Uterus (tissue), 4 donors: ENCODE results near the gene DONSON. TPM values are rescaled to one million over a fixed set of nuclear protein-coding genes. Genes with fewer than 3 reads are reported as not detected.

Source experiments
- DNase-seq, 2 donors: peaks; one replicate each; pipeline ENCODE4 v3.0.0-alpha.2; 2019 to 2020
- H3K27ac ChIP-seq, 2 donors: fragments of 200-600 bp; sonication (generic); 1 replicate in 1 of 2; 2 replicates in 1 of 2; pipeline ENCODE4 v1.5.1; 2016 to 2018
- H3K27me3 ChIP-seq, 2 donors: fragments of 200-600 bp; sonication (generic); one replicate each; pipeline ENCODE4 v1.5.1; 2018 to 2019; ENCODE audit warnings: control low read depth in 1 of 2
- H3K36me3 ChIP-seq, 2 donors: fragments of 200-600 bp; sonication (generic); one replicate each; pipeline ENCODE4 v1.5.1; 2019; ENCODE audit warnings: control low read depth in 1 of 2
- H3K4me1 ChIP-seq, 2 donors: fragments of 200-600 bp; sonication (generic); one replicate each; pipeline ENCODE4 v1.5.1; 2018 to 2019; ENCODE audit warnings: control low read depth in 1 of 2
- H3K4me3 ChIP-seq, 2 donors: fragments of 200-600 bp; sonication (generic); 1 replicate in 1 of 2; 2 replicates in 1 of 2; pipeline ENCODE4 v1.5.1; 2018 to 2019; ENCODE audit warnings: mild to moderate bottlenecking in 1 of 2
- H3K9me3 ChIP-seq, 2 donors: fragments of 200-600 bp; sonication (generic); one replicate each; pipeline ENCODE4 v1.5.1; 2019; ENCODE audit warnings: control low read depth in 1 of 2
- CTCF ChIP-seq, 4 experiments: fragments of 200-600 bp in 2 of 4; fragments of 450-650 bp in 2 of 4; sonication (generic) in 2 of 4; IDR thresholded peaks; one replicate each; pipeline ENCODE4 v1.5.1; 2016 to 2019; ENCODE audit warnings: antibody characterized with exemption in 4 of 4, mild to moderate bottlenecking in 2 of 4, moderate library complexity in 1 of 4
- POLR2A ChIP-seq, 2 donors: fragments of 450-650 bp; IDR thresholded peaks; one replicate each; pipeline ENCODE4 v1.6.1; 2016; ENCODE audit warnings: antibody characterized with exemption in 2 of 2, mild to moderate bottlenecking in 1 of 2, moderate library complexity in 1 of 2
- intact Hi-C: fragments of 100-400 bp; cut with DNase I; formaldehyde crosslinking; loops from one replicate; pipeline ENCODE4 v1.15.1; 2023; ENCODE audit warnings: low total_unique reads
- total RNA-seq, 4 donors: library from RNA; depleted of rRNA in 3 of 4; stranded (reverse); fragments of >200 nt in 3 of 4; gene quantifications; one replicate each; pipeline versions ENCODE4 v1.1.0 to v1.2.4, GENCODE V29; 2014 to 2023
- donor health status: DM: yes; HTN: yes; CAD: no.

DONSON gene
- total RNA-seq, 4 donors from 2014 or later: 7.2 to 19.8 (median 12.8) TPM

GRCh38 chr21:33572350-33572749, 16.1 kb downstream of the DONSON start:
- DNase-seq: no peak
- Histone ChIP-seq H3K4me3 (no peak overlapping the region), H3K9me3 (no peaks in the 10 kb centered on the region), H3K4me1 (no peaks in the 10 kb centered on the region), H3K36me3 (no peaks in the 10 kb centered on the region), H3K27me3 (no peaks in the 10 kb centered on the region), H3K27ac (no peak overlapping the region)
- intact Hi-C loops: no loop called here
- no peak for TF ChIP-seq POLR2A (IDR thresholded peaks at IDR 0.05)

DNA sequence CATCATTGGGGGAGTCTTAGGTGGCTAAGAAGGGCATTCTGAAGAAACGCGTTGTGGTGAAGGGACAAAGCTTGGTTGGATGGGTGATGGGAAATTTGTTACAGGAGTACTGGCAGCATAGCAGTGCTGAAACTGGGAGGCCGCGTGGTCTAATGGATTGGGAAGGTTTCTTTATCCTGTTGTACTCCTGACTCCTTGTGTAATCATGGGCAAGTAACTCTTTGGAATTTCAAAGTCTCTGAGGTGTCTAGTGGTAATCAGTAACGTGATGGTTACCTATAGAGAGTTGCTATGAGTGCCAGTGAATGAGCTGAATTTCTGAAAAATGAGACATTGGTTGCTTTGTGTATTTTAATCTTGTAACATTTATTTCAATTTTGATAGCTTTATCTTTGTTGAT, 18.5 kb downstream of the DONSON start:
- Histone ChIP-seq H3K36me3 (no peaks in the 10 kb centered on the region), H3K27ac (no peak overlapping the region), H3K27me3 (no peaks in the 10 kb centered on the region), H3K9me3 (no peaks in the 10 kb centered on the region), H3K4me3 (no peak overlapping the region), H3K4me1 (no peaks in the 10 kb centered on the region)
- TF ChIP-seq CTCF (IDR thresholded peaks at IDR 0.05) (no peak), POLR2A (IDR thresholded peaks at IDR 0.05) (no peak)
- intact Hi-C loops: no loop called here
- no peak for DNase-seq

DNA sequence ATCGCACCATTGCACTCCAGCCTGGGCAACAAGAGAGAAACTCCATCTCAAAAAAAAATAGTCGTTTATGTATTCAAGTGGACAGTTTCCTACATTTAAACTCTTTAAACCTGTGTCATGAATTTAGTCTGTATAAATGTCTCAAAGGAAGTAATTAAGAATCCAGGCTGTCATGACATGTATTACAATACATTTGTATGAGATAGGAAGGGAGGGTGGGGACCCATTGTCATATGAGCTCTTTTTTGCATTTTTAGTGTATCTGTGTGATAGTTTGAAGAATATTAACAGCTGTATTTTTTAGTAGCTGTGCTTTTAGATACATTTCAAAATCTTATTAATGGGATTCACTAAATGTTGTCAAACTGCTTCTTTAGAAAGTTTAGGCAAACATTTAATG, 20.0 kb downstream of the DONSON start:
- Histone ChIP-seq H3K27ac (no peak overlapping the region), H3K36me3 (no peaks in the 10 kb centered on the region), H3K4me3 (no peak overlapping the region), H3K9me3 (no peaks in the 10 kb centered on the region), H3K4me1 (no peaks in the 10 kb centered on the region), H3K27me3 (no peaks in the 10 kb centered on the region)
- DNase-seq: no peak
- intact Hi-C loops: no loop called here
- TF ChIP-seq CTCF (IDR thresholded peaks at IDR 0.05): no peak
- TF ChIP-seq POLR2A (IDR thresholded peaks at IDR 0.05): no peak

DNA sequence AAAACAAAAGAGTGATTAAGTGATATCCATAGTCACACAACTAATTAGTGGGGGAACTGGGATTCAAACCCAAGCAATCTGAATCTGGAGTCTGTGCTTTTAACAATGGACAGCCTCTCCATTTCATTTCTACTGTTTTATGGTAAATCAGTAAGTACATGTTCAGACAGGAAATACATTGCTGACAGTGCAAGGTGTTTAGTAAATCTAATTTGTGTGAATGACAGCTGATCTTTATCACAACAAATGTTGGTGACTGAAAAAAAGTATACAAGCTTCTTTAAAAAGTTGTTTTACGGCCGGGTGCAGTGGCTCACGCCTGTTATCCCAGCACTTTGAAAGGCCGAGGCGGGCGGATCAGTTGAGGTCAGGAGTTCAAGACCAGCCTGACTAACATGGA, 20.6 kb downstream of the DONSON start:
- Histone ChIP-seq H3K27ac (no peak overlapping the region), H3K4me1 (no peaks in the 10 kb centered on the region), H3K9me3 (no peaks in the 10 kb centered on the region), H3K4me3 (no peak overlapping the region), H3K27me3 (no peaks in the 10 kb centered on the region), H3K36me3 (no peaks in the 10 kb centered on the region)
- DNase-seq: no peak
- intact Hi-C loops: no loop called here
- TF ChIP-seq POLR2A (IDR thresholded peaks at IDR 0.05) (no peak), CTCF (IDR thresholded peaks at IDR 0.05) (no peak)

DNA sequence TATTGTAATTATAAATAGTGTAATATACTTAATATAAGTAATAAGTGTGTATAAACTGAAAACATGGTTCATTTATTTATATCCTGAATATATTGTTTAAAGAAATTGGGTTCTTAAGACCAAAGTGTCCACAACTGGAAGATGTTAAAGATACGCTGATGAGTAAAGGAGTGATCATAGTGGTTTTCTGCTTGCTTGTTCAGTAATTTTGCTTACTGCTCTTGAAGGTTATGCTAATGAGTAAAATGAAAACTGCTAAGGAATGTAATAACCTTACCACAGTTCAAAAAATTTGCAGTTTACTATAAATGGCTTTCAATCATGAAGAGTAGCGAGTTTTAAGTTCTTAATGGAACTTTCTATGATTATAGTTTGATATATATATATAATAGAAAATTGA, 22.0 kb downstream of the DONSON start:
- no peak for TF ChIP-seq CTCF (IDR thresholded peaks at IDR 0.05)
- no peak for TF ChIP-seq POLR2A (IDR thresholded peaks at IDR 0.05)
- Histone ChIP-seq H3K27ac (no peak overlapping the region), H3K4me1 (no peaks in the 10 kb centered on the region), H3K4me3 (no peak overlapping the region), H3K27me3 (no peaks in the 10 kb centered on the region), H3K9me3 (no peaks in the 10 kb centered on the region), H3K36me3 (no peaks in the 10 kb centered on the region)
- DNase-seq: no peak
- intact Hi-C loops: no loop called here

DNA sequence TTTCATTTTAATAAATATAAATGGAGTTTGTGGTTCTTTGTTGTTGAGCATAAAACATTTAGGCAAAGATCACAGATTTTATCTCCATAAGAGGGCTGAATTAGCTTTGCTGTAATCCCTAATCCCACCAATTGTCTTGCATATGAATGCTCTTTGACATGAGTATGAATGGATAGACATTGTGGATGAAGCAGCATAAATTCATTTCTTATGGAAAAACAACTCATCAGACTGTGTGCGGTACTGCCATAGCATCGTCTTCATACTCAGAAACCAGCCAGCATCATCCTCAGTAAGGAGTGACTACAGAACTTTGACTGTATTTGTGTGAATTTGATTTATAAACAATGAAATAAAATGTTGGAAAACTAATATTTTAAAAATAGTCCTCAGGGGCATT, 26.1 kb downstream of the DONSON start:
- Histone ChIP-seq H3K27ac (no peak overlapping the region), H3K4me1 (no peaks in the 10 kb centered on the region), H3K27me3 (no peaks in the 10 kb centered on the region), H3K4me3 (no peak overlapping the region), H3K36me3 (no peaks in the 10 kb centered on the region), H3K9me3 (no peaks in the 10 kb centered on the region)
- no peak for DNase-seq
- TF ChIP-seq POLR2A (IDR thresholded peaks at IDR 0.05) (no peak), CTCF (IDR thresholded peaks at IDR 0.05) (no peak)
- intact Hi-C loops: no loop called here
